ENCODE data around the gene PROKR2. TPM values are rescaled to one million over a fixed set of nuclear protein-coding genes. Genes with fewer than 3 reads are reported as not detected.

The PROKR2 gene
- total RNA-seq = not detected
- long read RNA-seq = 0 reads

DNA sequence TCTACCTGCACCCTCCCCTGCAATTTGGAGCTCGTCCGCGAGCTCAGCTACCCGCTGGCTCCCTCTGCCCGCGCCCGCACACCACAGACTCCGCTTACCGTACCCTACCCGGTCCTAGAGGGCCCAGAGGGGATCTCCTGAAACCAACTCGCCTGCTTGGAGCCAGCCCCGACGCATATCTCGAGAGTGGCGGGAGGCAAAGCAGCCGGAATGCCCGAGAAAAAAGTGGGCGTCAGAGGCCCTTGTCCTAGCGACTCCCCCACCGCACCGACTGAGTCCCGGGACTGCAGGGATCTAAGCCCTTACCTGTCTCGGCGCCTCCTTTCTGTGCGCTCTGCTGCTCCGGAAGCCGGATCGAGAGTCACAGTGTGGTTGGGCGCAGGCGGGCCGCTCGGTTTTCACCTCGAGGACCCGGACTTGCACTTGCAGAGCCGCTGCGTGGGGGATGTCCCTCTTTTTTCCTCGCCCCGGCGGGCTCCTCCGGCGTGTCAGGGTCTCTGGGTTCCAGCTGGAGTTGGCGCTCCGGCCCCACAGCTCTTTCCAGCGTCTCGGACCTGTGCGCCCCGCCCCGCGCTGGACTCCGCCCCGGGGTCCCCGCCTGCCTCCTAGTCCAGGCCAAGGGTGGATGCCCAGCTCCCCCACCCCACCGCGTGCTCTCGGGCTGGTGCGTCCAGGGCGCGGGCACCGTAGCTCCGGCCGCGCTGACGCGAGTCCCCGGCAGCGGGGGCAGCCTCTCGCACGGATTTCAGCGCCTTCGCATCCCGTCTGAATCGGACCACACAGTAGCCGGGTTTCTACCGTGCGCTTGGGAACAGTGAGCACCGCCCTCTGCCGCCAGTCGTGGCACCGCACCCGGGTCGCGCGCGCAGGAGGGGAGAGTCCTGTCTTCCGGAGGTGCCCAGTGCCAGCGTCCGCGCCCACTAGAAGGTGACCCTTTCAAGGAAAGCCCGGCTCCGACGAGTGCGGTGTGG is at the start of gene PROKR2:
TSS of gene PROKR2 (minus strand) at position 767 of the 971 bp plus-strand sequence. CDS start 2,585 bp downstream, outside the sequence.
- no peak for DNase-seq
- Histone ChIP-seq H3K4me1 (peaks cover 11% of the 10 kb centered on the region), H3K27ac (replicated peaks) (no peak within 1 kb of the TSS), H3K36me3 (no peaks in the 10 kb centered on the region), H3K27me3 (ENCODE audit: low read depth) (peaks cover 88% of the 10 kb centered on the region), H3K9me3 (replicated peaks) (no peaks in the 10 kb centered on the region), H3K4me3 (peak within 1 kb of the TSS; percentile 53)
- TF ChIP-seq, protein P1, sequence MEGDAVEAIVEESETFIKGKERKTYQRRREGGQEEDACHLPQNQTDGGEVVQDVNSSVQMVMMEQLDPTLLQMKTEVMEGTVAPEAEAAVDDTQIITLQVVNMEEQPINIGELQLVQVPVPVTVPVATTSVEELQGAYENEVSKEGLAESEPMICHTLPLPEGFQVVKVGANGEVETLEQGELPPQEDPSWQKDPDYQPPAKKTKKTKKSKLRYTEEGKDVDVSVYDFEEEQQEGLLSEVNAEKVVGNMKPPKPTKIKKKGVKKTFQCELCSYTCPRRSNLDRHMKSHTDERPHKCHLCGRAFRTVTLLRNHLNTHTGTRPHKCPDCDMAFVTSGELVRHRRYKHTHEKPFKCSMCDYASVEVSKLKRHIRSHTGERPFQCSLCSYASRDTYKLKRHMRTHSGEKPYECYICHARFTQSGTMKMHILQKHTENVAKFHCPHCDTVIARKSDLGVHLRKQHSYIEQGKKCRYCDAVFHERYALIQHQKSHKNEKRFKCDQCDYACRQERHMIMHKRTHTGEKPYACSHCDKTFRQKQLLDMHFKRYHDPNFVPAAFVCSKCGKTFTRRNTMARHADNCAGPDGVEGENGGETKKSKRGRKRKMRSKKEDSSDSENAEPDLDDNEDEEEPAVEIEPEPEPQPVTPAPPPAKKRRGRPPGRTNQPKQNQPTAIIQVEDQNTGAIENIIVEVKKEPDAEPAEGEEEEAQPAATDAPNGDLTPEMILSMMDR (IDR thresholded peaks at IDR 0.05; ENCODE audit: borderline replicate concordance) = peak; percentile 23
- intact Hi-C loops (cut with micrococcal nuclease) = no loop called here

DNA sequence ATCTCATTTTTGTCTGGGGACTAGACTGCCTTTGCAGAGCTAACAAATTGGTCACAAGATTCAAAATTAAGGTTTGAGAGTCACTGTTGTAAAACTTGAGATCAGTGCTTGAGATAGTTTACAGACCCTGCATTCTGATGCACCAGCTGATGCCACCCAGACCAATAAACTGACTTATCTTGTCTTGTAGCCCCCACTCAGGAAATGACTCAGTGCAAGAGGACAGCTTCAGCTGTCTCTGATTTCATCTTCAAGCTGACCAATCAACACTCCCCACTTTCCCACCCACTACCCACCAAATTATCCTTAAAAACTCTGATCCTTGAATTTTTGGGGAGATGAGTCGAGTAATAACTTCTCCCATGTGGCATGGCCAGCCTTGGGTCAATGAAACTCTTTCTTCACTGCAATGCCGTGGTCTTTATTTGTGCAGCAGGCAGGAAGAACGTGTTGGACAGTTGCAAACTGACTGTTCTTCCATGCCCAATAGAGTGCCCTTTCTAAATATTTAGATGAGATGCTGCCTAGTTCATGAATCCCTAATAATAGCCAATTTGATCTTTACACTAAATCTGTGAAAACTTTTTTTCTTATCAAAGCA is 48.3 kb upstream of the PROKR2 start:
- DNase-seq = no peak

DNA sequence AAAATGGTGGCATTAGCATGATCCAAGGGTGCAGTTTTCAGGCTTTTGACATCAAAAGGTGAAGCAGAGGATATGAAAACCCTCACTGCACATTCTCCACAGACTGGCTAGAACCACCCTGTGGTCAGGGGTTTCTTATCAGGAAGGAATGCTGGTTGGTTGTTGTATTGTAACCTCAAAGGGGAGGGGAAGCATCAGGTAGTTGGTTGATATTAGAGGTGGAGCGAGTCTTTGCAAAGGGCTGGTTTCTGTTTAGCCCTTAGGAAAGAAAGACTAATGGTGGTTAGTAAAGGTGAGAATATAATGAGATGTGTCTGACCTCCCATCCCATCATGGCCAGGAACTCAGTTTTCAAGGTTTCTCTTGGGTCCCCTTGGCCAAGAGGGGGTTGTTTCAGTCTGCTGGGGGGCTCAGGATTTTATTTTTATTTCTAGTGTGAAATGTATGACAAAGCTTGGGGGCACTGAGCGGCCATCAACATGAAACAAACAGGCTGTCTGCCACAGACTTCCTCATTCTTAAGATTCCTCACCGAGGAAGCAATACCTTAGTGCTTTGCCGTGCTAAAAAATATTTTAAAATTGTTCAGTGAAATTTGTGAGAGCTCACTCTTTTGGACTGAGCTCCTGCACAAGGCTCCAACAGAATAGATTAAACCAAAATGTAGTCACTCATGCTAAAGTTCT is 47.5 kb upstream of the PROKR2 start:
- TF ChIP-seq, protein P1 (IDR thresholded peaks at IDR 0.05; ENCODE audit: borderline replicate concordance) = no peak
- Histone ChIP-seq H3K27me3 (ENCODE audit: low read depth) (no peaks in the 10 kb centered on the region), H3K27ac (replicated peaks) (no peak overlapping the region), H3K4me3 (no peak overlapping the region), H3K9me3 (replicated peaks) (peaks cover 26% of the 10 kb centered on the region), H3K36me3 (no peaks in the 10 kb centered on the region), H3K4me1 (no peaks in the 10 kb centered on the region)
- no peak for DNase-seq
- intact Hi-C loops (cut with micrococcal nuclease) = no loop called here

More for the DNA sequence above, 48.3 kb upstream of the PROKR2 start:
- Histone ChIP-seq H3K4me3 (no peak overlapping the region), H3K36me3 (no peaks in the 10 kb centered on the region), H3K27ac (replicated peaks) (no peak overlapping the region), H3K9me3 (replicated peaks) (peaks cover 19% of the 10 kb centered on the region), H3K27me3 (ENCODE audit: low read depth) (no peaks in the 10 kb centered on the region), H3K4me1 (no peaks in the 10 kb centered on the region)
- TF ChIP-seq, protein P1 (IDR thresholded peaks at IDR 0.05; ENCODE audit: borderline replicate concordance) = no peak
- intact Hi-C loops (cut with micrococcal nuclease) = no loop called here

DNA sequence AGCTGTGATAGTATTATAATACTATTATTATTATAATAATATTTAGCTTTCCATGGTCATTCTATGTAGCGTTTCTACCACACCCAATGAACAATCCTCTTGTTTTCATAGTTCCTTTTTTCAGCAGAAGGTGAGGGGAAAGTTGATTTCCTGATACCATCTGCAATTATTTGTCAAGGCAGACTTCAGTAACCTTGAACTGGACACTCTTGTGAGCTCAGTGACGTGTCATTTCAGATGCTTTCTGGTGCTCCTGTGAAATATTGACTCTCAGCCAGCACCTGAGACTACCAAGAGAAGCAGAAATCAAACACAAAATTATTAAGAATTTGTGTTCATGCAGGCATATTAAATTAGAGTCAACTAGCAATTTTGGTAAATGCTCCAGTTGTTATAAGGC is 46.0 kb upstream of the PROKR2 start:
- no peaks in the 10 kb centered on the region for H3K4me1 ChIP-seq
- no peaks in the 10 kb centered on the region for H3K36me3 ChIP-seq
- TF ChIP-seq, protein P1 (IDR thresholded peaks at IDR 0.05; ENCODE audit: borderline replicate concordance) = no peak
- H3K27me3 ChIP-seq (ENCODE audit: low read depth) = no peaks in the 10 kb centered on the region
- intact Hi-C loops (cut with micrococcal nuclease) = no loop called here
- no peak overlapping the region for H3K27ac ChIP-seq (replicated peaks)
- no peak for DNase-seq
- peaks cover 29% of the 10 kb centered on the region for H3K9me3 ChIP-seq (replicated peaks)
- no peak overlapping the region for H3K4me3 ChIP-seq

DNA sequence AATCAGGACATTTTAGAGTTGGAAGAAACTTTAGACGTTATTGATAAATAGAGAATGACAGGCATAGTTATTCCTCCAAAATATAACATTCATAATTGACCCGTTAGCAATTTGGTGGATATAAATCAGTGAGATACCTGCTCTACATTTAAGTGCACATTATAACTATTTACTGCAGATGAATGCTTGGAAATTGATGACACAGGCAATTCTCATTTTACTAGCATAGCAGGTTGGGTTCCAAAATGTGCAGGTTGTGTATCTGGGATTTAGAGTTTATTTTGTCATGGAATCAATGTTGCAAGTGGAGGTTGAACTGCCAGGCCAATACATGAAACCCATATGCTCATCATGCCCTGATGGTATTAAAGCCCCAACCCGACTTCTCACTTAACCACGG is 44.4 kb upstream of the PROKR2 start:
- H3K4me1 ChIP-seq = no peaks in the 10 kb centered on the region
- no peak for DNase-seq
- H3K27ac ChIP-seq (replicated peaks) = no peak overlapping the region
- H3K36me3 ChIP-seq = no peaks in the 10 kb centered on the region
- H3K4me3 ChIP-seq = no peak overlapping the region
- H3K9me3 ChIP-seq (replicated peaks) = peaks cover 24% of the 10 kb centered on the region
- intact Hi-C loops (cut with micrococcal nuclease) = no loop called here
- TF ChIP-seq, protein P1 (IDR thresholded peaks at IDR 0.05; ENCODE audit: borderline replicate concordance) = no peak
- no peaks in the 10 kb centered on the region for H3K27me3 ChIP-seq (ENCODE audit: low read depth)

Measured in left ventricle myocardium inferior (tissue), 1 donor.